ENCODE data around the gene CDH13.
A peak's percentile ranks its signal among the peaks of the same experiment; 100 is the strongest.

CDH13 gene

GRCh38 chr16:82783933-82784572, 157.3 kb downstream of the CDH13 start:
- no peak for DNase-seq (ENCODE audit: low read depth in 2 of 2)

GRCh38 chr16:82784573-82784968, 157.8 kb downstream of the CDH13 start:
- no peak for DNase-seq (ENCODE audit: low read depth in 2 of 2)

DNA sequence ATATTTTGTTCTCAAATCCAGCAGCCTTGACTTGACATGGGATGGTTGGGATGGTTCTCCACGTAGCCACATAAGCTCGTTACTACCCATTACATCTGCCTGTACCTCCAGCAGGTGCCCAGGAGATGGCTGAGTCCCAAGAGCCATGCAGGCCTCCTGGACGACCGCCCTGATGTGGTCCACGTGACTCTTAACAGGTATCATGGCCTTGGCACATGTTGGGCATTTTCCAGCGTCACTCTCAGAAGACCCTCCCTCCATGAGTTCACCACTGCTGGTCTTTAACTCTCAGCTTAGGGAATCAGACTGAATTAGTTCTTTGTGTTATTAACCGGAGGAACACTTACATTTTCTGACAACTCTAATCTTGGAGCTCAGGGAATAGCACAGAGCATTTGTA, 161.5 kb downstream of the CDH13 start:
- no peak for DNase-seq (ENCODE audit: low read depth in 2 of 2)

GRCh38 chr16:82788919-82789318, 162.2 kb downstream of the CDH13 start:
- DNase-seq (ENCODE audit: low read depth in 2 of 2), result no peak

DNA sequence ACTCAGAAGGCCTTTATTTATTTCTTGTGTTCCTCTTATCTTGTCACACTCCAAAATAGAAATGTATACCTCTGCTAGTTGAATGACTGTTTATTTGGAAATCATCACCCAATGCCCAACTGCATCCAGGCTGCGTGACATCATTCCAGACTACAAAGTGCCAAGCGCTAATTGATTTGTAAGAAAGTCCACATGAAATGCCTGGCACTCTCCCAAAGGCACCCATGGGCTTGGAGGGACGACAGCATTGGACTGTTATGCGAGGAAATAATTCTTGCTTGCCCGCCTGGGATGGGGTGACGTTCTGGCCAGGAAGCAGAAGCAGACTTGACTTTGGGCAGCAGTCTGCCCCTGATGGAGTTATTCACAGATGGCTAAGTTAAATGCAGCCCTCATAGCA, 165.9 kb downstream of the CDH13 start:
- no peak for DNase-seq (ENCODE audit: low read depth in 2 of 2)

DNA sequence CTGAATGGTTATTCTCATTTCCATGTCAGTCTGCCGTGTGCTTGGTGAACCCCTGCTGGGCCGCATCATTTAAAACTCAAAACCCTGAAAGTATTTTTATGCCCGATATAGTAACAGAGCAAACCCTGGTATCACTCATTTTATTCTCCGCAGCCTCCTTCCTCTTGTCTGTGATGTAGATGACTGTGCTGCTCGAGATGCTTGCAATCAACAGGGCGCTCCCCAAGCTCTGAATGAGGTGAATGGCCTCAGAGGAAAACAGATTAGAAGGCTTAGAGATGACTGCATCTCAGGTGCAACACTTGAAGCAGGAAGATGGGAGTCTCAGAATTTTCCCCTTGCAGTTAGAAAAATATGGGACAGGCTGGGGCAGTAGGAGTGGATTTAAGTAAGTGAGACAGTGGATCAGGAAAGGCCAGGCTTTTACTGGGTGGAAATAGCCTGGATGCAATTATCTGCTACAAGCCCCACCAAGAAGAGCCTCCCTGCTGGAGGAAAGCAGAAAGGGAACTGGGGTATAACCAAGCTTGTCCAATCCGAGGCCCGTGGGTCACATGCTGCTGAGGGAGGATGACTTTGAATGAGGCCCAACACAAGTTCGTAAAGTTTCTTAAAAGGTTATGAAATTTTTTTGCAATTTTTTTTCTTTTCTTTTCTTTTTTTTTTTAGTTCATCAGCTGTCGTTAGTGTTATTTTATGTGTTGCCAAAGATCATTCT, 166.9 kb downstream of the CDH13 start:
- DNase-seq (ENCODE audit: low read depth in 2 of 2), result no peak

- no peak for DNase-seq (ENCODE audit: low read depth in 2 of 2)
Measured at GRCh38 chr16:82796047-82796446, 169.3 kb downstream of the CDH13 start.

DNA sequence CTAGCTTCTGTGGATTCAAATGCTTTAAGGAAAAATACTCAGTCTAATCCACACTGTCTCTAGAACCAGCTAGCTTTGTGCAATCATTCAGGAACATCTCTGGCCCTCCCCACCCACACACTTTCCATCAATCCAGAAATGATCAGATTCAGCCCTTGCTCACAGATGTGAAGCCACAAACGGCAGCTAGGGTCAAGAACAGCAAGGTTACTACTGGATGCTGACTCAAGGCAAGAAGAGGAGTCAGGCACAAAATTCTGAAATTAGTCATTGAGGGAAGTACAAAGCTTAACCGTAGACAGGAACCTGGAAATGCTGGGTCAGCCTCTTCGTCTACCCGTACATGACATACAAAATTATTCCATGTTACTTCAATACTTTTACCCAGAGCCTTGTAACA, 174.6 kb downstream of the CDH13 start:
- peak in 1 of 2 donors; percentile 11 for DNase-seq (ENCODE audit: low read depth in 2 of 2)

- DNase-seq (ENCODE audit: low read depth in 2 of 2), result no peak
Measured at GRCh38 chr16:82805866-82806265, 179.1 kb downstream of the CDH13 start.

- no peak for DNase-seq (ENCODE audit: low read depth in 2 of 2)
Measured at GRCh38 chr16:82807311-82807710, 180.5 kb downstream of the CDH13 start.

DNA sequence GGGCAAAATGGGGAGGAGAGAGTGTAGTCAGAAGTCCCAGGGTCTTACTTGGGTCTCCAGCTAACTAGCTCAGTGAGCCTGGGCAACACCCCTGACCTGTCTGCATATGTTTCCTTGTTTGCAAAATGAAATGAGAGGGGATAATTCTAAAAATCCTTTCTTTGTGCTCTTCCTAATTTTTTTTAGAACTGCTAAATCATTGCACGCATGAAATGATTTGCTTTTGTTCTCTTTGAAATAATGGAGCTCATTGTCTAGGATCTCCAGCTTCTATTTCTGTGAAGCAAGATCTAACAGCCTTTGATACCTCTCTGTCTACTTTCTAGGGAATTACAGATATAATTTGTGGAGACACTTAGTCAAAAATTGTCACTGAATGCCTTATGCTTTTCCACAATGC, 181.3 kb downstream of the CDH13 start:
- no peak for DNase-seq (ENCODE audit: low read depth in 2 of 2)

DNA sequence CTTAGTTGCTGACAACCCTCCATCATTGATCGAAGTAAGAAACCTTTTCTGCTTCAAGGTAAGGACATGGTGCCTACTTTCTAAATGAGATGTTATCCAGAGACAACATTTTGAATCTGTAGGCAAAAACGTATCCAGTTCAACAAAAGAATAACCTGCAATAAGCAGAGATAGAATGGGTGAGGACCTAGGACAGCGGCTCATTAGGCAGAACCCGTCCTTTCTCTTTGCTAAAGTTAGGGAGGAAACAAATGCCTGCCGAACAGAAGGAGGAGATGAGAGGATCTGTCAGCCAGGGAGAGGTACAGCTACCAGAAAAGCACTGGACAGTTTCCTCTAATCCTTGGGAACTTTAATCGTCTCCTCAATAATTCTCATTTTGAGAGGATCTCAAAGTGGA, 183.3 kb downstream of the CDH13 start:
- no peak for DNase-seq (ENCODE audit: low read depth in 2 of 2)

- DNase-seq (ENCODE audit: low read depth in 2 of 2), result no peak
Measured at GRCh38 chr16:82814059-82814458, 187.3 kb downstream of the CDH13 start.

DNA sequence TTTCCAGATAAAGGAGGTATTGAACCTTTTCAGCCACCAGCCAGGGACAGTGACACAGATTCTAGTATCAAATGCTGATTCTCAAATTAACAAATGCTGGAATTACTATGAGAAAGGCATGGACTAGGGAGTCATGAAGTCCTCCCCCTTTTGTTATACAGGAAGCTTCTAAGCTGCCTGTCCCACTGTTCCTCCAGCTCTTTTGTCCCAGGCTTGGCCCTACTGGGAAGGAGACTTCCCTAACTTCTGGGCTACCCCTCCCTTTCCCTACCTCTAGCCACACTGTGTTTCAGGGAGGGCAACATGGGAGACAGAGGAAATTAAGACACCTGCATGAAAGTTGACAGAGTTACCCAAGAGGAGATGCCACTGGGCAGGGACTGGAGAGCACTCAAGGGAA, 192.5 kb downstream of the CDH13 start:
- DNase-seq (ENCODE audit: low read depth in 2 of 2), result no peak

- no peak for DNase-seq (ENCODE audit: low read depth in 2 of 2)
Measured at GRCh38 chr16:82820855-82821254, 194.1 kb downstream of the CDH13 start.

DNA sequence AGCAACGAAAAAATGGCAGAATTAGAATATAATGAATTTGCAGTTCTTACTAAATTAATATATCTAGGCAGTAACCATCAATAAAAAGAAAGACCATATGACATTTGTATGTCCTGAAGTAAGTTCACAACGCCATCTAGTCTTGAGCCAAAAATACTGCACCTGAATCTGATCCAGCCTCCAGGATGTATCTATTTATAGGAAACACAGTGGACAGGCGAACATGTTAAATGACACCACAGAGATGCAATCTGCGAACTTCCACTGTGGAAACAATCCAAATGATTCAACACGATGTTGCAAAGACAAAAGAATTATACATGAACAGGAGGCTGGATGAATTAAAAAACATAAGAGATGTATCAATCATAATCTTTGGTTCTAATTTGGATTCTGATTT, 197.6 kb downstream of the CDH13 start:
- DNase-seq (ENCODE audit: low read depth in 2 of 2), result no peak

- DNase-seq (ENCODE audit: low read depth in 2 of 2), result no peak
Measured at GRCh38 chr16:82829301-82829700, 202.5 kb downstream of the CDH13 start.

- no peak for DNase-seq (ENCODE audit: low read depth in 2 of 2)
Measured at GRCh38 chr16:82830944-82831343, 204.2 kb downstream of the CDH13 start.

DNA sequence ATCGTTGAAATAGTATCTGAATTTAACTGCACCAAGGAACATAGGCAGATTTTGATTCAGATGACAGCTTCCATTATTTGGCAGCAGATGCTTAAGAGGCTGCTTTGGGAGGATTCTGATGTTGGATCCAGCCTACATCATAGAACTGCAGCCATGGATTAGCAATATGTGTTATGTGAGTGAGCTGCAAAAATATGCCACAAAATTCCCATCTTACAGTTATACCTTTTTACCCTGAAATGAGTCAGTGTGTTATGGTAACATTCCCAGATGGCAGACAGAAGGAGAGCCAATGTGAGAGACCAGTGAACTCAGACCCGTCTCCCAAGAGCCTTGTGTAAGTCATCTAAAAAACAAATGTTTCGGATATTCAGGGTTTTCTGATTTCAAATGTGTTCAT, 206.1 kb downstream of the CDH13 start:
- no peak for DNase-seq (ENCODE audit: low read depth in 2 of 2)

GRCh38 chr16:82833378-82833993, 206.7 kb downstream of the CDH13 start:
- no peak for DNase-seq (ENCODE audit: low read depth in 2 of 2)

DNA sequence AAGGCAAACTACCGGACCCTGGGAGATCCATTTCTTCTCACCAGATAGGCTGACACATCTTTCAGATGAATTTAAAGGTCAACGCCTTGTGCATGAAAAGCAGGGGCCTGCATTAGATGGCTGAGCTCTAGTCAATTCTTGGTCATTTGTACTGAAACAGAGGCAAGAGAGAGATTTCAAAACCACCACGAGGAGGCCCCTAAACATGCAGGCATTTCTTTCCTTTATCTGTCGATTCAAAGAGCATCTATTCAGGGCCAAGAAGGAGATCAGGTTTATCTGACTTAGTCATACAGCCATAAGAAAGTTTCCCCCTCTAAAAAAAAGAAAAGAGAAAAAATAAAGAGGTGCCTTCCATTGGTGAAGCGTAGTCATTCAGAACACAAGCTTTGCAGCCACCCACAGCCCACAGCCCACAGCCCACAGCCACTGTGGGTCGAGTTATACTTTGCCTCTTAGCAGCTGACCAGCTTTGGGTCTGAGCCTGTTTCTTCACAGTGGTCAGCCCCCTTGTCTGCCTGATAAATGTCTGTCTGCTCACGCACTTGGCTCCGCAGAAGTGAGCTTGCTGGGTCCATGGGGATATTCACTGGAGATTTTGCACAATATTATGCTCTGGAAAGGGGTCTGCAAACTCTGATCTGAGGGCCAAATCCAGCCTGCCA, 207.5 kb downstream of the CDH13 start:
- DNase-seq (ENCODE audit: low read depth in 2 of 2), result no peak

DNA sequence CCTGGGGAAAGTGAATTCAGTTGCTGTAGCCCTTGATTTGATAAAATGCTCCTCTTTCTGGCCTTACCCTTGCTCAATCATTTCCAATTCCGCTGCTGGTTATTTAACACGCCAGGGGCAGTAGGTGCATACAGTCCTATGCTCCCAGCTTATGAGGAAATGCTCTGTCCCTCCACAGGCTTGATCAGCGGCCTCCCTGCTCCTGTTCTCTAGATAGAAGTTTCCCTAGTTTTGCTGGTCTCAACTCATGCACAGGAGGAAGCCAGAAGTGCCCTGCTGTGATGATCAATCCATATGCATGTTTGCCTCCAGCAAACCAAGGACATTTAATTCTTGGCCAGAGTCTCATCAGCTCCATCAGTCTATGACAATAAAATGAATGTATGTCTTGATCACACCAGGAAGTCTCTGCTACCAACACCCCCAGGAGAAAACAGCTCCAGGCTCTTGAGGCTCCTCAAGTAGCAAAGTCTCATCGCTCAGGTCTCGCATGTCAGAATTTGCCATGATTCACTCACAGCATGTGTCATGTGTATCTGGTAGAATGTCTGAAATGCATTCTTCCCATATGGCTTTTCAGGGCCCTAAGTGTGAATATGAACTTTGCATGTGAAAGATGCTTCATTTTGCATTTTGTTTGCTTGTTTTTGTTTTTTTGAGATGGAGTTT, 208.9 kb downstream of the CDH13 start:
- no peak for DNase-seq (ENCODE audit: low read depth in 2 of 2)

Measured in stimulated activated CD4-positive, alpha-beta T cell treated with anti-CD3 and anti-CD28 coated beads, Interleukin-4, amount 100 ng/mL, for 48 hours (primary cell).